Activated T-helper 1 cell treated with anti-CD3 and anti-CD28 coated beads, Interleukin-12 subunit alpha, Interleukin-12 subunit beta, Interleukin-2, Interleukin-4 antibody, amounts not matched to agents 30 ng/mL and 10 ng/mL and 1 ng/mL, durations not matched to agents 14 hours and 24 hours and 36 hours (primary cell): Measurements from ENCODE around the gene SUB1. TPM values are rescaled to one million over a fixed set of nuclear protein-coding genes. Genes with fewer than 3 reads are reported as not detected.
"Not testable (repeated sequence)": the region's sequence is repeated elsewhere in the genome, so short reads cannot be mapped to it uniquely, and the experiment has no call there.

ENCODE experiments used
- DNase-seq: peaks from one replicate; pipeline ENCODE4 v3.0.0; 2021; ENCODE audit warnings: low spot score
- H3K27ac Mint-ChIP-seq: one replicate; pipeline ENCODE4 v1.8.0; 2021; ENCODE audit warnings: mild to moderate bottlenecking, mixed read lengths
- H3K27me3 Mint-ChIP-seq: one replicate; pipeline ENCODE4 v1.8.0; 2022; ENCODE audit warnings: mild to moderate bottlenecking, moderate library complexity, mixed read lengths; ENCODE audit not compliant: insufficient read depth
- H3K36me3 Mint-ChIP-seq: one replicate; pipeline ENCODE4 v1.8.0; 2021; ENCODE audit warnings: low read depth, mixed read lengths
- H3K4me1 Mint-ChIP-seq: one replicate; pipeline ENCODE4 v1.8.0; 2021; ENCODE audit warnings: low read depth, mixed read lengths
- H3K4me3 Mint-ChIP-seq: one replicate; pipeline ENCODE4 v1.8.0; 2021; ENCODE audit warnings: mild to moderate bottlenecking, moderate library complexity, mixed read lengths
- H3K9me3 Mint-ChIP-seq: one replicate; pipeline ENCODE4 v1.8.0; 2021; ENCODE audit warnings: mixed read lengths
- intact Hi-C: fragments of 100-400 bp; cut with micrococcal nuclease; formaldehyde crosslinking; loops from one replicate; pipeline ENCODE4 v1.15.1; 2024
- total RNA-seq: library from RNA; stranded (reverse); gene quantifications from 2 replicates; pipeline ENCODE4 v1.2.3, GENCODE V29; 2022

The SUB1 gene
- total RNA-seq = 408 and 428 TPM in 2 replicates

DNA sequence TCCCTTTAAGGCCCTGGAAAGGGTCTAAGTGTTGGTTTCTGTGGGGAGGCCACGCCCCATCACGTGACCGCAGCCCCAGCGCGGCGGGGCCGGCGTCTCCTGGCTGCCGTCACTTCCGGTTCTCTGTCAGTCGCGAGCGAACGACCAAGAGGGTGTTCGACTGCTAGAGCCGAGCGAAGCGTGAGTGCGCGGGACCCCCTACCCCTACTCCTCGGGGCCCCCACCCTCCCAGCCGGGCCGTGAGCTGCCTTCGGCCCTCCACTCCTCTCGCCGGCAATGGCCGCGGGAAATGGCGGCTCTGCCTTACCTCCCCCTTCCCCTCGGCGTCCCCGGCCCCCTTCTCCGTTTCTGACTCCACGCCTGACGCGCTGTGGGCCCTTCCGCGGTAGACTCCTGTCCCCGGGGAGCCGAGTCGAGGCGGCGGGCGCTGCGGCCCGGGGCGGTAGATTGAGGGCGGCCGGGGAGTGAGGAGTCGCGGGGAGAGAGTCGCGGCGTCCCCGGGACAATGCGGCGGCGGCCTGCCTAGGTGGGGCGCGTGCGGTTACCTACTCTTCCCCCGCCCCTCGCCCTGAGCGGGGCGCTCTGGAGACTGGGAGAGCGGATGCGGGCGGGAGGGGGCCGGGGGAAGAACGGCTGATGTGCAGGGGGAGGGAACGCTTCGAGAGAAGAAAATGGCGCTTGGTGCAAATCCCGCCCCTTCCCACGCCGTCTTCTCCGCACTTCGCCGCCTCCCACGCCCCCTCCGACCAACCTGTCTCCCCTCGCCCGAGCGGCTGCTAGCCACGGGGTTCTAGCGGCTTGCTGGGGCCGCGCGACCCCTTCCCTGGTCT is at the start of gene SUB1:
Gene SUB1, plus strand, starts transcription at position 112 of the 830 bp plus-strand sequence. CDS start 2,956 bp downstream, outside the sequence.
- no peaks in the 10 kb centered on the region for H3K27me3 Mint-ChIP-seq
- no peaks in the 10 kb centered on the region for H3K9me3 Mint-ChIP-seq
- peak within 1 kb of the TSS; percentile 94 for H3K4me3 Mint-ChIP-seq
- peaks cover 70% of the 10 kb centered on the region for H3K4me1 Mint-ChIP-seq
- intact Hi-C loops = loop anchor here (1.0 to 5.0 kb wide), 10 partner anchors 43 to 1422 kb away; partner anchors contain the start of genes AMACR, C5orf22, DROSHA and GOLPH3
- H3K27ac Mint-ChIP-seq = peak within 1 kb of the TSS; percentile 99
- peaks cover 21% of the 10 kb centered on the region for H3K36me3 Mint-ChIP-seq
- peak; percentile 91 for DNase-seq

DNA sequence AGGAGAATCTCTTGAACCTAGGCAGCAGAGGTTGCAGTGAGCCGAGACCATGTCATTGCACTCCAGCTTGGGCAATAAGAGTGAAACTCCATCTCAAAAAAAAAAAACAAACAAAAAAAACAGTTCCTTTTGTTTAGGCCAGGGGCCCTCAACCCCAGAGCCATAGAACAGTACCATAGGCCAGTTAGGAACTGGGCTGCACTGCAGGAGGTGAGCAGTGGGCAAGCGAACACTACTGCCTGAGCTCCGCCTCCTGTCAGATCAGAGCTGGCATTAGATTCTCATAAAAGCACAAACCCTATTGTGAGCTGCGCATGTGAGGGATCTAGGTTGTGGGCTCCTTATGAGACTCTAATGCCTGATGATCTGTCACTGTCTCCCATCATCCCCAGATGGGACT is 49.1 kb upstream of the SUB1 start:
- intact Hi-C loops = loop anchor here (10.0 kb wide), 1 partner anchor 361 kb away; the partner anchor contains the start of gene GOLPH3
- no peak for DNase-seq
- Mint-ChIP-seq H3K36me3 (peaks cover 19% of the 10 kb centered on the region), H3K27me3 (no peaks in the 10 kb centered on the region), H3K9me3 (peaks cover 1% of the 10 kb centered on the region), H3K27ac (peak overlapping the region; percentile 41), H3K4me3 (no peak overlapping the region), H3K4me1 (peaks cover 93% of the 10 kb centered on the region)

DNA sequence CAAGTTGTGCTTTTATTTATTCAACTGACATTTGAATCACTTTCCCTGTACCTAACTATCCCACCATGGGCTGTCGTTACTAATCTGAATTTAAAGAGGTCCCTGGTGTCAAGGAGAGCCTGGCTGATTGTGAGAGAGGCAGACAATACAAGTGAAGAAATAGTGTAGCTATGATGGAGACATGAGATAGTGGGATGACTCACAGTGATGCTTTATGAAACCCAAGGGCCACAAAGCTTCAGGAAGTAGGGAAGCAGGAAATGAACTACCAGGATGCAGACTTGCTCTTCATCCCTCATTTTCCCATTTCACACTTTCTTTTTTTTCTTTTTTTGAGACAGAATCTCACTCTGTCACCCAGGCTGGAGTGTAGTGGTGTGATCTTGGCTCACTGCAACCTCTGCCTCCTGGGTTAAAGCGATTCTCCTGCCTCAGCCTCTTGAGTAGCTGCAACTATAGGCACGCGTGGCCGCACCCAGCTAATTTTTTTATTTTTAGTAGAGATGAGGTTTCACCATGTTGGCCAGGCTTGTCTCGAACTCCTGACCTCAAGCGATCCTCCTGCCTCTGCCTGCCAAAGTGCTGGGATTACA is 47.8 kb upstream of the SUB1 start:
- peak; percentile 18 for DNase-seq
- H3K27ac Mint-ChIP-seq = peak overlapping the region; percentile 86
- peak overlapping the region; percentile 12 for H3K4me3 Mint-ChIP-seq
- intact Hi-C loops = loop anchor here (1.0 to 10.0 kb wide), 2 partner anchors 48 to 363 kb away; partner anchors contain the start of genes GOLPH3 and SUB1
- peaks cover 91% of the 10 kb centered on the region for H3K4me1 Mint-ChIP-seq
- not testable (repeated sequence) for H3K9me3 Mint-ChIP-seq, H3K27me3 Mint-ChIP-seq
- H3K36me3 Mint-ChIP-seq = peaks cover 22% of the 10 kb centered on the region

DNA sequence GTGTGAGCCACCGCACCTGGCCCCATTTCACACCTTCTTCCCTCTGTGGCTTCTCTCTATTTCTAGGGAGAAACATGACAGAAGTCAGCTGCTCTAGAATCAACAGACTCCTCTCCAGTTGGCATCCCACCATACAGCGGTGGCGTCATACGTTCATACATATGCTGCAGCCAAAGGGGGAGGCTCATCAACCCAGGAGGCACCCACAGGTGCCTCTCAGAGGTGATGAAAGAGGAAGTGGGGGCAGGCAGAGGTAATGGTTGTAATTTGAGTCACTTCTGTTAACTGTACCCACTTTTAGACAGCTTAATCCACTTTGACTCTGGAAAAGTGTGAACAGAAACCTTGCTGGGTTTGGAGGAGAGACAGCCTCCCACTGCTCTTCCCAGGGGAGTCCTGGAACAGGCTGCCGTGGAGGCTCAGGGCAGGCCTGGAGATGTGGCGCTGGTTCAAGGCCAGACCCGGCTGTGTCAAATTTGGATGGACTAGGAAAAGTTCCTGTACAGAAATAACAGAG is 47.3 kb upstream of the SUB1 start:
- Mint-ChIP-seq H3K36me3 (peaks cover 24% of the 10 kb centered on the region), H3K9me3 (peaks cover 13% of the 10 kb centered on the region), H3K27ac (peak overlapping the region; percentile 86), H3K4me1 (peaks cover 91% of the 10 kb centered on the region), H3K4me3 (peak overlapping the region; percentile 10), H3K27me3 (no peaks in the 10 kb centered on the region)
- DNase-seq = peak; percentile 40
- intact Hi-C loops = loop anchor here (10.0 kb wide), 1 partner anchor 363 kb away; the partner anchor contains the start of gene GOLPH3

DNA sequence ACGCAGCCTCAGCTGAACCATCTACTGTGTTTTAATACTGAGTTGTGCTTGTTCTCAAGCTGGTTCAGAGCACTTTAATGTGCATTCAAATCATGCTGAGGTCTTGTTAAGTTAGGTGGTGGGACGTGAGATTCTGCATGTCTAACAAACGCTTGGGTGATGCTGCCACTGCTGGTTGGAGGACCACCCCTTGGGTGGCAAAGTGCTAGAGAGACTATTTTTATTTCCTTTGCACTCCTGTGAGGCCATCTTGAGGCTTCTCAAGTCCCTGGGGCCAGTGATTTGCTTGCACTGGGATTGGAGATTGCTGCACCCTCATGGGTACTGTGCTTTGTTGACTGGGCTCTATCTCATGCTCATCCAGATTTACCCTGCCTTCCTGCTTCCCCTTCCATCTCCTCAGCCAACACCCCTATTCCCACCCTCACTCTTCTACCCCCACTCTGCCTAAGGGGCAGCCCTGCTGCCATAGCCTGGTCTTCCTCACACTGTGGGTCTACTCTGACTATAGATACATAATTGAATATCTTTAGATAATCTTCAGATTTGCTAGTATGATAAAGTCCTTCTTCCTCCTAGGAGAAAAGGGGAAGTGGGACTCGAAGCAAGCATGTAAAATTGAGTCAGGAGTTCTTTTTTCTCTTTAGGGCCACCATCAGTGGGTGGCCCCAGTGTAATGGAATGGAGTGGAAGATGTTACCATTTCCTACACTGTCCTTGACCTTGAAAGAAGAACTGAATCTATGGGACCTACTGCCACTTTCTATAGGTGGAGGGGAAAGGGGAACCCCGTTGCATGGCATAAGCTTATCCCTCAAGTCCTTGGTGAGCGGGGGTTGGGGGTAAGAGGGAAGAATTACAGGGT is 45.1 kb upstream of the SUB1 start:
- Mint-ChIP-seq H3K27ac (peak overlapping the region; percentile 71), H3K36me3 (peaks cover 21% of the 10 kb centered on the region), H3K4me1 (peaks cover 81% of the 10 kb centered on the region), H3K4me3 (no peak overlapping the region), H3K27me3 (no peaks in the 10 kb centered on the region), H3K9me3 (peaks cover 13% of the 10 kb centered on the region)
- intact Hi-C loops = loop anchor here (5.0 to 10.0 kb wide), 2 partner anchors 365 to 1008 kb away; partner anchors contain the start of genes C5orf22, DROSHA and GOLPH3
- DNase-seq = no peak

DNA sequence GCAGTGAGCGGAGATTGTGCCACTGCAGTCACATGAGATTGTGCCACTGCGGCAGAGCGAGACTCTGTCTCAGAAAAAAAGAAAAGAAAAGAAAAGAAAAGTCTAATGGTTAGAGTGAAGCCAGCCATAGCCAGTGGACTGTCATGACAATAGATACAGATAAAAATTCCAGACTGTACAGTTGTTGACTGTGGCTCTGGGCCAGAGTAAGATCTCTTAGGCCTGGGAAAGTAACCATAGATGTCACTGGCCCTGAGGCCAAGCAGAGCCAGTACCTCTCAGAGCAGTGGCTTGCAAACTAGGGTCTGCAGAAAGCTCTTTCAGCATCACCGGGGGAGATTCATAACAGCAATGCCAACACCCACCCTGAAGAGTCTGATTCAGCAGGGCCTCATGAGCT is 44.1 kb upstream of the SUB1 start:
- intact Hi-C loops = loop anchor here (5.0 kb wide), 1 partner anchor 1009 kb away; the partner anchor contains the start of genes C5orf22 and DROSHA
- no peaks in the 10 kb centered on the region for H3K27me3 Mint-ChIP-seq
- H3K36me3 Mint-ChIP-seq = peaks cover 25% of the 10 kb centered on the region
- no peak overlapping the region for H3K4me3 Mint-ChIP-seq
- H3K27ac Mint-ChIP-seq = peak overlapping the region; percentile 71
- H3K9me3 Mint-ChIP-seq = peaks cover 13% of the 10 kb centered on the region
- H3K4me1 Mint-ChIP-seq = peaks cover 75% of the 10 kb centered on the region
- DNase-seq = no peak

DNA sequence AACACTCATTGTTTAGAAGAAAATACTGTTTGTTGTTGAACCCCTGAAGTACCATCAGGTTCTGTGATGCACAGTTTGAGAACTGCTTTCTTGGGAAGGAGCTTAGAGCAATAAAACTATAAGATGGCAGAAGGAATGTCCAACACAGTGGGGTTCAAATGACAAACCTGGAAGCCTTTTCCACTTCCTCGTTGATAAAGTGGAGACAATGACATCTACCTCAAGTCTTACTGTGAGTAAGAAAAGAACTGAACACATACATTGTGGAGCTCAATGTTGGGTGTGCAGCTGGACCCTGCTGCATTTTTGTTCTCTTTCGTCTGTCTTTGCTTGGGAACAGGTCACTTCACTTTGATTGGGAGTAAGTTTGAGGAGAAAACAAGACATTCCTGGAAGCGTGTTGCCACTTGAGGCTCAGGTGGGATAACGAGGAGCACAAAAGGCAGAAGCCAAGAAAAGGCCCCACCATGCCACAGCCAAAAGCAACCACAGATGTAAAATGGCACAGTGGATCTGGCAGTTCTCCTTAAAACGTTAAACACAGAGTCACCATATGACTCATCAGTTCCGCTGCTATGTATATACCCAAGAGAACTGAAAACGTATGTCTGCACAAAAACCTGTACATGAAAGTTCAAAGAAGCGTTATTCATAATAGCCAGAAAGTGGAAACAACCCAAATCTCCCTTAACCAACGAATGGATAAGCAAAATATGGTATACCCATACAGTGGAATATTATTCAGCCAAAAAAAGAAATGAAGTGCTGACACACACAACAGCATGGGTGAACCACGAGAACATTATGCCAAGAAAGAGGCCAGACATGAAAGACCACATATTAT is 42.9 kb upstream of the SUB1 start:
- peaks cover 13% of the 10 kb centered on the region for H3K9me3 Mint-ChIP-seq

DNA sequence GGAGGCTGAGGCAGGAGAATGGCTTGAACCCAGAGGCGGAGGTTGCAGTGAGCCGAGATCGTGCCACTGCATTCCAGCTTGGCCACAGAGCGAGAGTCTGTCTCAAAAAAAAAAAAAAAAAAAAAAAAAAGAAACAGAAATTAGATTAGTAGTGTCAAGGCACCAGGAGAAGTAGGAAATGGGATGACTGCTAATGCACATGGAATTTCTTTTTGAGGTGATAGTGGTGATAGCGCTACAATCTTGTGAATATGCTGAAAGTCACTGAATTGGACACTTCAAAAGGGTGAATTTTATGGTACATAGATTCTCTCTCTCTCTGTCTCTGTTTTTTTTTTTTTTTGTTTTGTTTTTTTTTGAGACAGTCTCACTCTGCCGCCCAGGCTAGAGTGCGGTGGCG is 42.1 kb upstream of the SUB1 start:
- peaks cover 68% of the 10 kb centered on the region for H3K4me1 Mint-ChIP-seq
- H3K36me3 Mint-ChIP-seq = peaks cover 30% of the 10 kb centered on the region
- H3K4me3 Mint-ChIP-seq = no peak overlapping the region
- no peaks in the 10 kb centered on the region for H3K27me3 Mint-ChIP-seq
- intact Hi-C loops = loop anchor here (2.0 to 5.0 kb wide), 2 partner anchors 98 to 1011 kb away; partner anchors contain the start of genes C5orf22, DROSHA and ZFR
- H3K27ac Mint-ChIP-seq = peak overlapping the region; percentile 92
- H3K9me3 Mint-ChIP-seq = peaks cover 13% of the 10 kb centered on the region
- no peak for DNase-seq

More for the DNA sequence above, 42.9 kb upstream of the SUB1 start:
- Mint-ChIP-seq H3K36me3 (peaks cover 26% of the 10 kb centered on the region), H3K4me1 (peaks cover 68% of the 10 kb centered on the region), H3K27ac (peak overlapping the region; percentile 92), H3K4me3 (peak overlapping the region; percentile 59), H3K27me3 (no peaks in the 10 kb centered on the region)
- DNase-seq = peak; percentile 59
- intact Hi-C loops = loop anchor here (1.0 to 5.0 kb wide), 5 partner anchors 10 to 1010 kb away; partner anchors contain the start of genes C5orf22, DROSHA, SUB1 and ZFR

DNA sequence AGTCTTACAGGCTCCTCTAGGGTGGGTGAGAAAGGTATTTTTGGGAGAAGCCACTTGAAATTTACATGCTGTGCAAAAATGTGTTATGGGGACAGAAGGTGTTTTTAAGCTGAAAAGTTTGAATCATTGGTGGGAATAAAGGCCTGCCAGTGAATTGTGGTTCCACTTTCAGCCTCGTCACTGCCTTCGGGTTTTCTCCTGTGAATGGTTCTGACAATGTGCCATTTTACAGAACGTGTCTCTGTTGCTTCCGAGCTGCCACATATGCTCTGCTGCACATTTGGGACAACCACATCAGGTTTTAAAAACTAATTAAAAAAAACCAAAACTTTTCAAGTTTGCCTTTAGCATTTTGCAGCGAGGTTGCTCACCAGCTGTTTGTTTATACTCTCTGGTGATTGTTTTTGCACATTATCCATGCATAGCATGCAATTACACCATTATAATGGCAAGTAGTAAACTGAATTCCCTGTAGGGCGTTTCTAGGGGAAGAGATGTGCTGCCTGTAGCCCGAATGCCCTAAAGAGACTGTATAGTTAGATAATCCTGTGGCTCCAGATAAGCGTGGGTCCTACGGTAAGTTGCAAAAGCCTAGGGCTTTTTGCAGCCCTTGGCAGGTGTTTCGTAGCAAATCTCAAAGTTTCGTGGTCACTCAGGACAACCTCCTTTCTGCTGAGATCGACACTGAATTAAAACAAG is 40.1 kb upstream of the SUB1 start:
- no peak for DNase-seq
- peak overlapping the region; percentile 59 for H3K27ac Mint-ChIP-seq
- H3K4me3 Mint-ChIP-seq = no peak overlapping the region
- peaks cover 27% of the 10 kb centered on the region for H3K36me3 Mint-ChIP-seq
- intact Hi-C loops = no loop called here
- no peaks in the 10 kb centered on the region for H3K27me3 Mint-ChIP-seq
- H3K4me1 Mint-ChIP-seq = peaks cover 49% of the 10 kb centered on the region
- H3K9me3 Mint-ChIP-seq = peaks cover 13% of the 10 kb centered on the region

DNA sequence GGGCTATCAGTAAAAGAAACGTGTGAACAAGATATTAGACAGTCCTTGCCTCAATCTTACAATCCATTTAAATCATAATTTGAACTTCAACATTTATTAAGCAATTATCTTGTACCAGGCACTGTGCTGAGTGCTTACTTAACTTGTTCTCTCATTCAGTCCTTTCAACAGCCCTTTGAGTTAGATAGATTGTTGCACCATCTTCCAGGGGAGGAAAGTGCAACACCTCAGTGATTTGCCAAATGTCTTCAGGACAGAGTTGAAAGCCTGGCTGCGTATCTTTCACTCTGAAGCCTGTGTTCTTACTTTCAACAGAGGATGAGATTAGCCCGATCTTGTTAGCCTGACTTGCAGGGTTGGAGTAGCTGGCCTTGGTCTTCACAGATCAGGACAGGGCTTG is 34.2 kb upstream of the SUB1 start:
- H3K36me3 Mint-ChIP-seq = peaks cover 51% of the 10 kb centered on the region
- DNase-seq = no peak
- H3K9me3 Mint-ChIP-seq = peaks cover 5% of the 10 kb centered on the region
- intact Hi-C loops = no loop called here
- H3K4me1 Mint-ChIP-seq = peaks cover 33% of the 10 kb centered on the region
- no peak overlapping the region for H3K27ac Mint-ChIP-seq
- H3K4me3 Mint-ChIP-seq = no peak overlapping the region
- no peaks in the 10 kb centered on the region for H3K27me3 Mint-ChIP-seq

DNA sequence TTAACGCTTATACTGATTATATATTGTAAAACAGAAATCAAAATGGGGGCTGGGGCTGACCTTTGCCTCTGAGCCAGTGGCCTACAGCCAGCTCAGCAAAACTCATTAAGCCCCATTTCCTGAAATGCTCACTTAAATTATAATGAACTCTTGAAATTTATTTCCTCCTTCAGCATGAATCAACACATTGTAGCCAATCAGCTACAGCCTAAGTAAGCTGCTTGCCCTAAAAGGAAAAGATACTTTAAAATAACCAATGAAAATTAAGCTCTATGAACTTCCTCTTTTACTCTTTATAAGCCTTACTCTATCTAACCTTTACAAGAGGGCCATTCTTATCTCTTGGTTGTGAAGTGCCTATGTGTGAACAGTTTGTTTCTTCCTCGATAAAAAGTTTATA is 33.5 kb upstream of the SUB1 start:
- H3K36me3 Mint-ChIP-seq = peaks cover 50% of the 10 kb centered on the region
- peaks cover 33% of the 10 kb centered on the region for H3K4me1 Mint-ChIP-seq
- H3K9me3 Mint-ChIP-seq = peaks cover 5% of the 10 kb centered on the region
- H3K27ac Mint-ChIP-seq = no peak overlapping the region
- H3K4me3 Mint-ChIP-seq = no peak overlapping the region
- no peak for DNase-seq
- intact Hi-C loops = no loop called here
- H3K27me3 Mint-ChIP-seq = no peaks in the 10 kb centered on the region
